Subcutaneous adipose tissue (tissue), 4 donors: ENCODE results near the gene FHAD1. TPM values are rescaled to one million over a fixed set of nuclear protein-coding genes. Genes with fewer than 3 reads are reported as not detected.

ENCODE experiments used
- CTCF ChIP-seq: fragments of 450-650 bp; IDR thresholded peaks from one replicate; pipeline ENCODE4 v1.5.1; 2016; ENCODE audit warnings: low read depth, mild to moderate bottlenecking, control low read depth, antibody characterized with exemption, moderate library complexity
- total RNA-seq, 4 donors: library from RNA; depleted of rRNA; stranded (reverse); fragments of >200 nt; gene quantifications; one replicate each; pipeline ENCODE4 v1.1.0, GENCODE V29; 2016

Gene FHAD1
- total RNA-seq, 4 donors from 2014 or later: 1.1 to 1.7 TPM; not detected in 2

GRCh38 chr1:15260418-15261154 is 13.6 kb downstream of the FHAD1 start:
- TF ChIP-seq CTCF: no peak

GRCh38 chr1:15261155-15262002 is 14.4 kb downstream of the FHAD1 start:
- no peak for TF ChIP-seq CTCF

GRCh38 chr1:15262003-15262377 is 15.0 kb downstream of the FHAD1 start:
- no peak for TF ChIP-seq CTCF

- TF ChIP-seq CTCF: no peak
These were observed 15.7 kb downstream of the FHAD1 start for GRCh38 chr1:15262706-15263105.

- no peak for TF ChIP-seq CTCF
These were observed 17.7 kb downstream of the FHAD1 start for GRCh38 chr1:15264769-15265168.

GRCh38 chr1:15271196-15271595 is 24.2 kb downstream of the FHAD1 start:
- no peak for TF ChIP-seq CTCF

- TF ChIP-seq CTCF: no peak
These were observed 25.2 kb downstream of the FHAD1 start for GRCh38 chr1:15272009-15272781.
